ENCODE measurements around the gene TFEB. TPM values are rescaled to one million over a fixed set of nuclear protein-coding genes. Genes with fewer than 3 reads are reported as not detected.

TFEB gene
- total RNA-seq, 4 donors from 2014 or later: 19.0 to 23.3 (median 21.6) TPM

- Histone ChIP-seq H3K4me3 (no peak overlapping the region), H3K27ac (no peak overlapping the region), H3K9me3 (no peaks in the 10 kb centered on the region), H3K27me3 (no peaks in the 10 kb centered on the region), H3K4me1 (peaks cover 66% of the 10 kb centered on the region), H3K36me3 (no peaks in the 10 kb centered on the region)
- 94% methylated on average over 1 of the region's 1 CpG for WGBS
- TF ChIP-seq POLR2A (IDR thresholded peaks at IDR 0.05): no peak
- TF ChIP-seq POLR2AphosphoS5 (IDR thresholded peaks at IDR 0.05): no peak
- TF ChIP-seq EP300 (IDR thresholded peaks at IDR 0.05): no peak
- DNase-seq (ENCODE audit: low spot score in 2 of 2): no peak
Measured at GRCh38 chr6:41717392-41717736, 18.0 kb downstream of the TFEB start.

GRCh38 chr6:41716516-41717391 lies 18.7 kb downstream of the TFEB start:
- no peak for DNase-seq (ENCODE audit: low spot score in 2 of 2)
- Histone ChIP-seq H3K4me3 (no peak overlapping the region), H3K27me3 (no peaks in the 10 kb centered on the region), H3K4me1 (peaks cover 72% of the 10 kb centered on the region), H3K27ac (no peak overlapping the region), H3K9me3 (no peaks in the 10 kb centered on the region), H3K36me3 (no peaks in the 10 kb centered on the region)
- 89% methylated on average over 11 of the region's 11 CpGs for WGBS
- TF ChIP-seq POLR2AphosphoS5 (IDR thresholded peaks at IDR 0.05) (no peak), POLR2A (IDR thresholded peaks at IDR 0.05) (no peak), CTCF (IDR thresholded peaks at IDR 0.05) (no peak), EP300 (IDR thresholded peaks at IDR 0.05) (no peak)

- TF ChIP-seq POLR2AphosphoS5 (IDR thresholded peaks at IDR 0.05) (no peak), POLR2A (IDR thresholded peaks at IDR 0.05) (no peak), EP300 (IDR thresholded peaks at IDR 0.05) (no peak), CTCF (IDR thresholded peaks at IDR 0.05) (no peak)
- H3K4me3 ChIP-seq: no peak overlapping the region
- no peaks in the 10 kb centered on the region for H3K9me3 ChIP-seq
- 86% methylated on average over 5 of the region's 5 CpGs for WGBS
- no peak overlapping the region for H3K27ac ChIP-seq
- no peak for DNase-seq (ENCODE audit: low spot score in 2 of 2)
- no peaks in the 10 kb centered on the region for H3K27me3 ChIP-seq
- peaks cover 80% of the 10 kb centered on the region for H3K4me1 ChIP-seq
- H3K36me3 ChIP-seq: no peaks in the 10 kb centered on the region
Measured at GRCh38 chr6:41715795-41716515, 19.5 kb downstream of the TFEB start.

- DNase-seq (ENCODE audit: low spot score in 2 of 2): no peak
- Histone ChIP-seq H3K27me3 (no peaks in the 10 kb centered on the region), H3K4me3 (no peak overlapping the region), H3K27ac (peak overlapping the region; percentile 79), H3K9me3 (no peaks in the 10 kb centered on the region), H3K4me1 (peaks cover 80% of the 10 kb centered on the region), H3K36me3 (no peaks in the 10 kb centered on the region)
- 72% methylated on average over 8 of the region's 14 CpGs for WGBS
- TF ChIP-seq POLR2AphosphoS5 (IDR thresholded peaks at IDR 0.05) (no peak), POLR2A (IDR thresholded peaks at IDR 0.05) (no peak), CTCF (IDR thresholded peaks at IDR 0.05) (no peak), EP300 (IDR thresholded peaks at IDR 0.05) (no peak)
Measured at GRCh38 chr6:41714556-41715273, 20.7 kb downstream of the TFEB start.

- TF ChIP-seq EP300 (IDR thresholded peaks at IDR 0.05): no peak
- no peak for TF ChIP-seq POLR2AphosphoS5 (IDR thresholded peaks at IDR 0.05)
- no peak for TF ChIP-seq POLR2A (IDR thresholded peaks at IDR 0.05)
- no peak for TF ChIP-seq CTCF (IDR thresholded peaks at IDR 0.05)
- Histone ChIP-seq H3K36me3 (no peaks in the 10 kb centered on the region), H3K27ac (peak overlapping the region; percentile 79), H3K4me3 (no peak overlapping the region), H3K4me1 (peaks cover 73% of the 10 kb centered on the region), H3K27me3 (no peaks in the 10 kb centered on the region), H3K9me3 (no peaks in the 10 kb centered on the region)
- DNase-seq (ENCODE audit: low spot score in 2 of 2): no peak
- 90% methylated on average over 10 of the region's 14 CpGs for WGBS
Measured at GRCh38 chr6:41713650-41714291, 21.6 kb downstream of the TFEB start.
